ENCODE measurements around the gene MYO6.
A peak's percentile ranks its signal among the peaks of the same experiment; 100 is the strongest.

MYO6 gene

GRCh38 chr6:75752365-75752764 lies 3.3 kb downstream of the MYO6 start:
- FAIRE-seq (peak; percentile 71), DNase-seq (ENCODE audit: insufficient read length, low spot score) (no peak)
- no peak for TF ChIP-seq POLR2A (IDR thresholded peaks at IDR 0.05; ENCODE audit: low read depth, low read length)

- TF ChIP-seq POLR2A (IDR thresholded peaks at IDR 0.05; ENCODE audit: low read depth, low read length): no peak
- DNase-seq (ENCODE audit: insufficient read length, low spot score) (no peak), FAIRE-seq (no peak)
Observed at GRCh38 chr6:75755704-75756103, 6.7 kb downstream of the MYO6 start.

- no peak for DNase-seq (ENCODE audit: insufficient read length, low spot score)
- no peak for FAIRE-seq
- TF ChIP-seq POLR2A (IDR thresholded peaks at IDR 0.05; ENCODE audit: low read depth, low read length): no peak
Observed at GRCh38 chr6:75757295-75757694, 8.3 kb downstream of the MYO6 start.

GRCh38 chr6:75758061-75758460 lies 9.0 kb downstream of the MYO6 start:
- FAIRE-seq: no peak
- no peak for TF ChIP-seq POLR2A (IDR thresholded peaks at IDR 0.05; ENCODE audit: low read depth, low read length)

GRCh38 chr6:75759207-75759606 lies 10.2 kb downstream of the MYO6 start:
- TF ChIP-seq POLR2A (IDR thresholded peaks at IDR 0.05; ENCODE audit: low read depth, low read length): no peak
- DNase-seq (ENCODE audit: insufficient read length, low spot score): no peak
- no peak for FAIRE-seq

More at GRCh38 chr6:75758061-75758460, 9.0 kb downstream of the MYO6 start:
- no peak for DNase-seq (ENCODE audit: insufficient read length, low spot score)

GRCh38 chr6:75760320-75760719 lies 11.3 kb downstream of the MYO6 start:
- TF ChIP-seq POLR2A (IDR thresholded peaks at IDR 0.05; ENCODE audit: low read depth, low read length): no peak
- DNase-seq (ENCODE audit: insufficient read length, low spot score): no peak
- no peak for FAIRE-seq

- DNase-seq (ENCODE audit: insufficient read length, low spot score): no peak
- FAIRE-seq: peak; percentile 30
- TF ChIP-seq POLR2A (IDR thresholded peaks at IDR 0.05; ENCODE audit: low read depth, low read length): no peak
Observed at GRCh38 chr6:75761489-75761888, 12.4 kb downstream of the MYO6 start.

- no peak for FAIRE-seq
- no peak for DNase-seq (ENCODE audit: insufficient read length, low spot score)
- TF ChIP-seq POLR2A (IDR thresholded peaks at IDR 0.05; ENCODE audit: low read depth, low read length): no peak
Observed at GRCh38 chr6:75762063-75762462, 13.0 kb downstream of the MYO6 start.

- FAIRE-seq (no peak), DNase-seq (ENCODE audit: insufficient read length, low spot score) (no peak)
- TF ChIP-seq POLR2A (IDR thresholded peaks at IDR 0.05; ENCODE audit: low read depth, low read length): no peak
Observed at GRCh38 chr6:75766387-75766786, 17.3 kb downstream of the MYO6 start.

- DNase-seq (ENCODE audit: insufficient read length, low spot score): no peak
- no peak for TF ChIP-seq POLR2A (IDR thresholded peaks at IDR 0.05; ENCODE audit: low read depth, low read length)
- FAIRE-seq: no peak
Observed at GRCh38 chr6:75770844-75771243, 21.8 kb downstream of the MYO6 start.

- TF ChIP-seq POLR2A (IDR thresholded peaks at IDR 0.05; ENCODE audit: low read depth, low read length): no peak
- DNase-seq (ENCODE audit: insufficient read length, low spot score) (no peak), FAIRE-seq (no peak)
Observed at GRCh38 chr6:75775219-75775618, 26.2 kb downstream of the MYO6 start.

GRCh38 chr6:75776461-75776860 lies 27.4 kb downstream of the MYO6 start:
- no peak for DNase-seq (ENCODE audit: insufficient read length, low spot score)
- no peak for TF ChIP-seq POLR2A (IDR thresholded peaks at IDR 0.05; ENCODE audit: low read depth, low read length)
- no peak for FAIRE-seq

- FAIRE-seq (no peak), DNase-seq (ENCODE audit: insufficient read length, low spot score) (no peak)
Observed at GRCh38 chr6:75778757-75779156, 29.7 kb downstream of the MYO6 start.

GRCh38 chr6:75786152-75786551 lies 37.1 kb downstream of the MYO6 start:
- FAIRE-seq: no peak
- no peak for DNase-seq (ENCODE audit: insufficient read length, low spot score)
- TF ChIP-seq POLR2A (IDR thresholded peaks at IDR 0.05; ENCODE audit: low read depth, low read length): no peak

More at GRCh38 chr6:75778757-75779156, 29.7 kb downstream of the MYO6 start:
- TF ChIP-seq POLR2A (IDR thresholded peaks at IDR 0.05; ENCODE audit: low read depth, low read length): no peak

- FAIRE-seq (no peak), DNase-seq (ENCODE audit: insufficient read length, low spot score) (no peak)
- no peak for TF ChIP-seq POLR2A (IDR thresholded peaks at IDR 0.05; ENCODE audit: low read depth, low read length)
Observed at GRCh38 chr6:75788894-75789293, 39.9 kb downstream of the MYO6 start.

GRCh38 chr6:75791881-75792280 lies 42.8 kb downstream of the MYO6 start:
- TF ChIP-seq POLR2A (IDR thresholded peaks at IDR 0.05; ENCODE audit: low read depth, low read length): no peak
- peak; percentile 93 for FAIRE-seq

More at GRCh38 chr6:75791881-75792280, 42.8 kb downstream of the MYO6 start:
- peak; percentile 6 for DNase-seq (ENCODE audit: insufficient read length, low spot score)
